Measurements from ENCODE around the gene CNTN4.

DNA sequence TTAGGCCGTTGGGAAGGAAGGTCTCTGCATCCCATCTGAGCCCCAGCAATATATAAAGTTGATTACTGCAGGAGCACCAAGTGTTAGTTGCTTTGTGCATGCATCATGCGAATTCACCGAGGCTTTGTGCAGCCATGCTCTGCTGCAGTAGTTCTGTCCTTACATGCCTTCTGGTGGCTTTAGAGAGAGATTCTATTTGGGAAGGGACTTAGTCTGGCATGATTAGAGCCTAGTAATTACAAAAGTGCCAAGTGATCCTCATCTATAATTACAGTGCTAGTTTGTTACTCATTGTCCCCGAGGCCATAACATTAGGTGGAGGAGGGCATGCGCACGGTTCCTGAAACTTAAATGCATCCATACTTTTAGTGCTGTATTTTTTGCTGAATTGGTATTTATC, 353.6 kb downstream of the CNTN4 start:
- TF ChIP-seq CTCF (IDR thresholded peaks at IDR 0.05) (no peak), EZH2 (IDR thresholded peaks at IDR 0.05) (no peak)
